ENCODE data around the gene SYT2. TPM values are rescaled to one million over a fixed set of nuclear protein-coding genes. Genes with fewer than 3 reads are reported as not detected.

SYT2 gene
- total and polyA plus RNA-seq, 9 of the 15 experiments (the other 6 are each of a cell fraction or from before 2014, with no cell fraction given): not detected

DNA sequence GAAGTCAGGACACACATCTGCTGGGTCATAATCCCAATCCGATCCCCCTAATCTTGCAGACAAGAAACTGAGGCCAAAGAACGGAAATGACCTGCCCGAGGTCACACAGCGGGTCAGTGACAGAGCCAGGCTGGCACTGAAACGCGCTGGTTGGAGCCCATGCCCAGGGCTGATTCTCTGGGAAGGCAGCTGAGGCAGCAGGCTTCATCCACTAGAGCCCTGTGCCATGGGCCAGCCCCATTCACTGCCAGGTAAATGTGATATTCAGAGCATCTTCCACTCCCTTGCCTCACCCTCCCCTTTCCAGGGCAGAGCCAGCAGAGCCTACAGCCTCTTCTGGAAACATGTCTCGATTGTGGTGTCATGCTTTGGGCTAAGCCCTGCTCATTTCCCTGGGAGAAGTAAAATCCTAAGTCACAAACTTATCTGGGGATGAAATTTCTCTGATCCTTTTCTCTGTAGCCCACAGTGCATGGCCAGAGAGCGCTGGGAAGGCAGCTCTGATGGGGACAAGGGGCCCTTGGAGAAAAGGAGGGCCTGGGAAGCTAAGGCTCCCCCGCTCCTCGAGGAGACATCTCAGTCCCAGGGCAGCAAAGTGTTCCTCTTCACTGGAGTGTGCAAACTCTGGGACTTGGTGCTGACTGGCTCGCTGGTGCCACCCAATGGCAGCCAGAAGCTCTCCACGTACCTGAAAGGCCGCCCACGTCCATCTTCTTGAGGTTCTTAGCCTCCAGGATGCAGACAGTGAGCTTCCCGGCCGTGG is 110.4 kb downstream of the SYT2 start (continued):
- TF ChIP-seq, protein P1, sequence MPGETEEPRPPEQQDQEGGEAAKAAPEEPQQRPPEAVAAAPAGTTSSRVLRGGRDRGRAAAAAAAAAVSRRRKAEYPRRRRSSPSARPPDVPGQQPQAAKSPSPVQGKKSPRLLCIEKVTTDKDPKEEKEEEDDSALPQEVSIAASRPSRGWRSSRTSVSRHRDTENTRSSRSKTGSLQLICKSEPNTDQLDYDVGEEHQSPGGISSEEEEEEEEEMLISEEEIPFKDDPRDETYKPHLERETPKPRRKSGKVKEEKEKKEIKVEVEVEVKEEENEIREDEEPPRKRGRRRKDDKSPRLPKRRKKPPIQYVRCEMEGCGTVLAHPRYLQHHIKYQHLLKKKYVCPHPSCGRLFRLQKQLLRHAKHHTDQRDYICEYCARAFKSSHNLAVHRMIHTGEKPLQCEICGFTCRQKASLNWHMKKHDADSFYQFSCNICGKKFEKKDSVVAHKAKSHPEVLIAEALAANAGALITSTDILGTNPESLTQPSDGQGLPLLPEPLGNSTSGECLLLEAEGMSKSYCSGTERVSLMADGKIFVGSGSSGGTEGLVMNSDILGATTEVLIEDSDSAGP (CRISPR knock-in tag; IDR thresholded peaks at IDR 0.05): no peak
- TF ChIP-seq ETS2 (tag; IDR thresholded peaks at IDR 0.05; ENCODE audit: borderline replicate concordance, poor library complexity, severe bottlenecking) (no peak), SRSF3 (IDR thresholded peaks at IDR 0.05; ENCODE audit: insufficient read depth, low read length) (no peak), EZH2 (IDR thresholded peaks at IDR 0.05; ENCODE audit: borderline replicate concordance, low read depth, low read length) (no peak), ELF1 (tag; IDR thresholded peaks at IDR 0.05) (no peak), KAT8 (IDR thresholded peaks at IDR 0.05; ENCODE audit: low read depth) (no peak), KDM2B (CRISPR knock-in tag; IDR thresholded peaks at IDR 0.05) (no peak), DACH1 (IDR thresholded peaks at IDR 0.05; ENCODE audit: partially characterized antibody) (no peak), MCM2 (IDR thresholded peaks at IDR 0.05; ENCODE audit: low read depth) (no peak), POLR2A (conservative IDR thresholded peaks at IDR 0.05) (no peak), POLR3A (IDR thresholded peaks at IDR 0.05; ENCODE audit: borderline replicate concordance, extremely low read depth, insufficient read depth, insufficient read length) (no peak), ZNF41 (CRISPR knock-in tag; conservative IDR thresholded peaks at IDR 0.05) (no peak), RBM17 (IDR thresholded peaks at IDR 0.05; ENCODE audit: borderline replicate concordance, low read depth, low read length) (no peak), STAT5B (CRISPR knock-in tag; IDR thresholded peaks at IDR 0.05) (no peak)
- TF ChIP-seq, protein P2, sequence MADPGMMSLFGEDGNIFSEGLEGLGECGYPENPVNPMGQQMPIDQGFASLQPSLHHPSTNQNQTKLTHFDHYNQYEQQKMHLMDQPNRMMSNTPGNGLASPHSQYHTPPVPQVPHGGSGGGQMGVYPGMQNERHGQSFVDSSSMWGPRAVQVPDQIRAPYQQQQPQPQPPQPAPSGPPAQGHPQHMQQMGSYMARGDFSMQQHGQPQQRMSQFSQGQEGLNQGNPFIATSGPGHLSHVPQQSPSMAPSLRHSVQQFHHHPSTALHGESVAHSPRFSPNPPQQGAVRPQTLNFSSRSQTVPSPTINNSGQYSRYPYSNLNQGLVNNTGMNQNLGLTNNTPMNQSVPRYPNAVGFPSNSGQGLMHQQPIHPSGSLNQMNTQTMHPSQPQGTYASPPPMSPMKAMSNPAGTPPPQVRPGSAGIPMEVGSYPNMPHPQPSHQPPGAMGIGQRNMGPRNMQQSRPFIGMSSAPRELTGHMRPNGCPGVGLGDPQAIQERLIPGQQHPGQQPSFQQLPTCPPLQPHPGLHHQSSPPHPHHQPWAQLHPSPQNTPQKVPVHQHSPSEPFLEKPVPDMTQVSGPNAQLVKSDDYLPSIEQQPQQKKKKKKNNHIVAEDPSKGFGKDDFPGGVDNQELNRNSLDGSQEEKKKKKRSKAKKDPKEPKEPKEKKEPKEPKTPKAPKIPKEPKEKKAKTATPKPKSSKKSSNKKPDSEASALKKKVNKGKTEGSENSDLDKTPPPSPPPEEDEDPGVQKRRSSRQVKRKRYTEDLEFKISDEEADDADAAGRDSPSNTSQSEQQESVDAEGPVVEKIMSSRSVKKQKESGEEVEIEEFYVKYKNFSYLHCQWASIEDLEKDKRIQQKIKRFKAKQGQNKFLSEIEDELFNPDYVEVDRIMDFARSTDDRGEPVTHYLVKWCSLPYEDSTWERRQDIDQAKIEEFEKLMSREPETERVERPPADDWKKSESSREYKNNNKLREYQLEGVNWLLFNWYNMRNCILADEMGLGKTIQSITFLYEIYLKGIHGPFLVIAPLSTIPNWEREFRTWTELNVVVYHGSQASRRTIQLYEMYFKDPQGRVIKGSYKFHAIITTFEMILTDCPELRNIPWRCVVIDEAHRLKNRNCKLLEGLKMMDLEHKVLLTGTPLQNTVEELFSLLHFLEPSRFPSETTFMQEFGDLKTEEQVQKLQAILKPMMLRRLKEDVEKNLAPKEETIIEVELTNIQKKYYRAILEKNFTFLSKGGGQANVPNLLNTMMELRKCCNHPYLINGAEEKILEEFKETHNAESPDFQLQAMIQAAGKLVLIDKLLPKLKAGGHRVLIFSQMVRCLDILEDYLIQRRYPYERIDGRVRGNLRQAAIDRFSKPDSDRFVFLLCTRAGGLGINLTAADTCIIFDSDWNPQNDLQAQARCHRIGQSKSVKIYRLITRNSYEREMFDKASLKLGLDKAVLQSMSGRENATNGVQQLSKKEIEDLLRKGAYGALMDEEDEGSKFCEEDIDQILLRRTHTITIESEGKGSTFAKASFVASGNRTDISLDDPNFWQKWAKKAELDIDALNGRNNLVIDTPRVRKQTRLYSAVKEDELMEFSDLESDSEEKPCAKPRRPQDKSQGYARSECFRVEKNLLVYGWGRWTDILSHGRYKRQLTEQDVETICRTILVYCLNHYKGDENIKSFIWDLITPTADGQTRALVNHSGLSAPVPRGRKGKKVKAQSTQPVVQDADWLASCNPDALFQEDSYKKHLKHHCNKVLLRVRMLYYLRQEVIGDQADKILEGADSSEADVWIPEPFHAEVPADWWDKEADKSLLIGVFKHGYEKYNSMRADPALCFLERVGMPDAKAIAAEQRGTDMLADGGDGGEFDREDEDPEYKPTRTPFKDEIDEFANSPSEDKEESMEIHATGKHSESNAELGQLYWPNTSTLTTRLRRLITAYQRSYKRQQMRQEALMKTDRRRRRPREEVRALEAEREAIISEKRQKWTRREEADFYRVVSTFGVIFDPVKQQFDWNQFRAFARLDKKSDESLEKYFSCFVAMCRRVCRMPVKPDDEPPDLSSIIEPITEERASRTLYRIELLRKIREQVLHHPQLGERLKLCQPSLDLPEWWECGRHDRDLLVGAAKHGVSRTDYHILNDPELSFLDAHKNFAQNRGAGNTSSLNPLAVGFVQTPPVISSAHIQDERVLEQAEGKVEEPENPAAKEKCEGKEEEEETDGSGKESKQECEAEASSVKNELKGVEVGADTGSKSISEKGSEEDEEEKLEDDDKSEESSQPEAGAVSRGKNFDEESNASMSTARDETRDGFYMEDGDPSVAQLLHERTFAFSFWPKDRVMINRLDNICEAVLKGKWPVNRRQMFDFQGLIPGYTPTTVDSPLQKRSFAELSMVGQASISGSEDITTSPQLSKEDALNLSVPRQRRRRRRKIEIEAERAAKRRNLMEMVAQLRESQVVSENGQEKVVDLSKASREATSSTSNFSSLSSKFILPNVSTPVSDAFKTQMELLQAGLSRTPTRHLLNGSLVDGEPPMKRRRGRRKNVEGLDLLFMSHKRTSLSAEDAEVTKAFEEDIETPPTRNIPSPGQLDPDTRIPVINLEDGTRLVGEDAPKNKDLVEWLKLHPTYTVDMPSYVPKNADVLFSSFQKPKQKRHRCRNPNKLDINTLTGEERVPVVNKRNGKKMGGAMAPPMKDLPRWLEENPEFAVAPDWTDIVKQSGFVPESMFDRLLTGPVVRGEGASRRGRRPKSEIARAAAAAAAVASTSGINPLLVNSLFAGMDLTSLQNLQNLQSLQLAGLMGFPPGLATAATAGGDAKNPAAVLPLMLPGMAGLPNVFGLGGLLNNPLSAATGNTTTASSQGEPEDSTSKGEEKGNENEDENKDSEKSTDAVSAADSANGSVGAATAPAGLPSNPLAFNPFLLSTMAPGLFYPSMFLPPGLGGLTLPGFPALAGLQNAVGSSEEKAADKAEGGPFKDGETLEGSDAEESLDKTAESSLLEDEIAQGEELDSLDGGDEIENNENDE (IDR thresholded peaks at IDR 0.05; ENCODE audit: low read depth, low read length): no peak
